Panc1 (cell line): ENCODE measurements around the gene GCAT.

ENCODE experiments used
- POLR2AphosphoS5 ChIP-seq: IDR thresholded peaks from 2 replicates; pipeline ENCODE4 v1.6.1; 2012; ENCODE audit warnings: mild to moderate bottlenecking, low read depth, low read length, moderate library complexity
- REST ChIP-seq, 2 experiments: IDR thresholded peaks; 2 replicates each; pipeline ENCODE4 v1.6.1; 2011 to 2012; ENCODE audit warnings: low read depth in 2 of 2, control low read depth in 1 of 2, low read length in 1 of 2, mild to moderate bottlenecking in 1 of 2, moderate library complexity in 1 of 2; ENCODE audit not compliant: insufficient read depth in 1 of 2
- SIN3A ChIP-seq: IDR thresholded peaks from 2 replicates; pipeline ENCODE4 v1.6.1; 2012; ENCODE audit warnings: low read depth, mild to moderate bottlenecking, low read length, moderate library complexity, borderline replicate concordance; ENCODE audit not compliant: insufficient read depth
- TF ChIP-seq, protein P1 (sequence below): fragments of 450-650 bp; IDR thresholded peaks from 2 replicates; pipeline ENCODE4 v1.5.1; 2017; ENCODE audit warnings: mild to moderate bottlenecking

DNA sequence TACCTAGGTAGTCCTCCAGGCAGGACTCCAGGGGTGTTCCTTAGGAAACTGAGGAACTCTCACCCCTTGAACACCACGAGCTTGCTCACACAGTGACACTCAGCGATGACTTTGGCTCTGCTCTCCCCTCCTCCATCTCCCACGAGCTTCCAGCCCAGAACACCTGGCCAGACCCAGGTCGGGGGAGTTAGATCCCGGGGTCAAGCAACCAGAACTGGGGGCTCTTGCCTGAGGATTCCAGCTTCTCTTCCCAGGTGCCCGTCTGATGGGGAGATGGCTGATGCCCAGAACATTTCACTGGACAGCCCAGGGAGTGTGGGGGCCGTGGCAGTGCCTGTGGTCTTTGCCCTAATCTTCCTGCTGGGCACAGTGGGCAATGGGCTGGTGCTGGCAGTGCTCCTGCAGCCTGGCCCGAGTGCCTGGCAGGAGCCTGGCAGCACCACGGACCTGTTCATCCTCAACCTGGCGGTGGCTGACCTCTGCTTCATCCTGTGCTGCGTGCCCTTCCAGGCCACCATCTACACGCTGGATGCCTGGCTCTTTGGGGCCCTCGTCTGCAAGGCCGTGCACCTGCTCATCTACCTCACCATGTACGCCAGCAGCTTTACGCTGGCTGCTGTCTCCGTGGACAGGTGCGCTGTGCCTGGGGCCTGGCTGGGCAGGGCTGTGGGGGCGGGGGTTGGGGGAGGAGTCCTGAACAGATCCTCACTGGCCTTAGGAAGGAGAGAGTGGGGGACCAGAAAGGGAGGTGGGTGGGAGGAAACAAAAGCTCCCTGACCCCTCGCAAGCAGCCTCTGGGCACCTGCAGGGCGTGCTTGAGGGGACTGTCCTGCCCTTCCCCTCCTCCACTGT is 15.6 kb downstream of the GCAT start, which contains the start of gene GALR3:
- TF ChIP-seq, protein P1, sequence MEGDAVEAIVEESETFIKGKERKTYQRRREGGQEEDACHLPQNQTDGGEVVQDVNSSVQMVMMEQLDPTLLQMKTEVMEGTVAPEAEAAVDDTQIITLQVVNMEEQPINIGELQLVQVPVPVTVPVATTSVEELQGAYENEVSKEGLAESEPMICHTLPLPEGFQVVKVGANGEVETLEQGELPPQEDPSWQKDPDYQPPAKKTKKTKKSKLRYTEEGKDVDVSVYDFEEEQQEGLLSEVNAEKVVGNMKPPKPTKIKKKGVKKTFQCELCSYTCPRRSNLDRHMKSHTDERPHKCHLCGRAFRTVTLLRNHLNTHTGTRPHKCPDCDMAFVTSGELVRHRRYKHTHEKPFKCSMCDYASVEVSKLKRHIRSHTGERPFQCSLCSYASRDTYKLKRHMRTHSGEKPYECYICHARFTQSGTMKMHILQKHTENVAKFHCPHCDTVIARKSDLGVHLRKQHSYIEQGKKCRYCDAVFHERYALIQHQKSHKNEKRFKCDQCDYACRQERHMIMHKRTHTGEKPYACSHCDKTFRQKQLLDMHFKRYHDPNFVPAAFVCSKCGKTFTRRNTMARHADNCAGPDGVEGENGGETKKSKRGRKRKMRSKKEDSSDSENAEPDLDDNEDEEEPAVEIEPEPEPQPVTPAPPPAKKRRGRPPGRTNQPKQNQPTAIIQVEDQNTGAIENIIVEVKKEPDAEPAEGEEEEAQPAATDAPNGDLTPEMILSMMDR: no peak
- no peak for TF ChIP-seq POLR2AphosphoS5
- no peak for TF ChIP-seq REST (IDR thresholded peaks at IDR 0.05; ENCODE audit: insufficient read depth in 1 of 2, low read depth in 2 of 2, low read length in 1 of 2)
- no peak for TF ChIP-seq SIN3A
